Brain microvascular endothelial cell (primary cell): ENCODE data around the gene CTAG1A.
"Not testable (repeated sequence)": the region's sequence is repeated elsewhere in the genome, so short reads cannot be mapped to it uniquely, and the experiment has no call there.

Experiments used
- DNase-seq: peaks from one replicate; pipeline ENCODE4 v3.0.0-alpha.2; 2020
- H3K27ac ChIP-seq: fragments of 250-450 bp; sonication (Bioruptor Pico); 2 replicates; pipeline ENCODE4 v1.5.1; 2020; ENCODE audit warnings: mild to moderate bottlenecking, moderate library complexity
- H3K27me3 ChIP-seq: fragments of 250-450 bp; sonication (Bioruptor Pico); replicated peaks from 2 replicates; pipeline ENCODE4 v1.5.1; 2020; ENCODE audit warnings: mild to moderate bottlenecking
- H3K36me3 ChIP-seq: fragments of 250-450 bp; sonication (Bioruptor Pico); replicated peaks from 2 replicates; pipeline ENCODE4 v1.5.1; 2020; ENCODE audit warnings: mild to moderate bottlenecking
- H3K4me3 ChIP-seq: 2 replicates; pipeline ENCODE4 v1.5.1; 2011; ENCODE audit warnings: low read depth, mild to moderate bottlenecking, control low read depth, low read length, moderate library complexity
- in situ Hi-C: cut with HindIII; loops from 2 replicates; pipeline ENCODE4 v1.10.0; 2017; ENCODE audit warnings: low sequenced_read_pairs, low pct_ligation_motif_present

Gene CTAG1A

DNA sequence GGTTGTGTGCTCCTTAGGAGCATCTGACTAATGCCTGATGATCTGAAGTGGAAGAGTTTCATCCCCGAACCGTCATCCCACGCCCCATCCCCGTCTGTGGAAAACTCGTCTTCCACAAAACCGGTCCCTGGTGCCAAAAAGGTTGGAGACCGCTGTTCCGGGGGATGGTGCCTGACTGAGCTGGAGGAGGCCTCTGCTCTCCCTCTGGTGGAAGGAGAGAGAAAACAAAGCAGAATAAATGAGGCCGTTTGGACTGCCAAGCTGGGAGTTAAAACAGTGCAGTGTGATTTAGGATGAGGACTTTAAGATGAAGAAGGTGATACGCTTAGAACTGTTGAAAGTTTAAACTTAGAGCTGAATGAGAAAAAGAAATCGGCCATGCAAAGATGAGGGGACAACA is 48.7 kb downstream of the CTAG1A start:
- in situ Hi-C loops, H3K27me3 ChIP-seq, H3K27ac ChIP-seq: not testable (repeated sequence)

More for the DNA sequence above, 48.7 kb downstream of the CTAG1A start:
- not testable (repeated sequence) for DNase-seq, H3K4me3 ChIP-seq, H3K36me3 ChIP-seq
